GM18907 (cell line): ENCODE data around the gene LCMT1.
A peak's percentile ranks its signal among the peaks of the same experiment; 100 is the strongest.
"Not testable (repeated sequence)": the region's sequence is repeated elsewhere in the genome, so short reads cannot be mapped to it uniquely, and the experiment has no call there.

Experiments
- ATAC-seq: cut with Tn5 transposase; IDR thresholded peaks from one replicate; pipeline ENCODE4 v1.9.1; 2021; ENCODE audit warnings: mild to moderate bottlenecking, moderate library complexity; ENCODE audit not compliant: unreplicated experiment

The LCMT1 gene

DNA sequence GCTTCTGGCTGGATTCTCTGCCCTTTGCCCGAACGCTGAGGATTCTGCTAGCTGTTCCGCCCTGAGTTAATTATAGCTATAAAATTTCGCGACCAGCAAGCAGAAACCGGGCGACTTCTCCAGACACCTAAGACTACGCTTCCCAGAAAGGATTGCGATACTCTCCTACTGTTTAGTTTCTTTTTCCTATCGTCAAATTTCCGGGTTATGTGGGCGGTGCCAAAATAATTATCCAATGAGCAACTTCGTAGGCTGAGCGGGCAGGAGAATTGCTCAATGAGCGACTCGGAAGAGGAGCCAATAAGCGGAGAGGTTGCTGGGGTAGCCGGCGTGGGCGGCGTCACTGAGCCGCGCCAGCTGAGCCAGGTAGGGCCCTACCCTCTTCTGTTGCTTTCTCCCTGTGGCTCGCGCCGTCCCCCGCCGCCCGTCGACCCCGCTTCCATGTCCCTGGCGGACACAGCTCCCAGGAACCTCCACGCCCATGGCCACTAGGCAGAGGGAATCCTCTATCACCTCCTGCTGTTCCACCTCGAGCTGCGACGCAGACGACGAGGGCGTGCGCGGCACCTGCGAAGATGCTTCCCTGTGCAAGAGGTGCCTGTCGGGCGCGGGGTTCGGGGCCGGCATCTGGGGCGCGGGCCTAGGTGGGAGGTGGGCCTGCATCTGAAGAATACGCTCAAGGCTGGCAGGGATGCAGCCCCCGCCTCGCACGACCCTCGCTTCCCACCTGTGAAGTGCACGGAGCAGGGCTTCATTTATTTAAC lies at the start of gene LCMT1:
Gene LCMT1 (plus strand): TSS at position 340 of the 764 bp plus-strand sequence. CDS start 142 bp downstream, at position 482.
- peak; percentile 95 for ATAC-seq

- no peak for ATAC-seq
These were observed 48.4 kb upstream of the LCMT1 start for GRCh38 chr16:25063102-25063501.

DNA sequence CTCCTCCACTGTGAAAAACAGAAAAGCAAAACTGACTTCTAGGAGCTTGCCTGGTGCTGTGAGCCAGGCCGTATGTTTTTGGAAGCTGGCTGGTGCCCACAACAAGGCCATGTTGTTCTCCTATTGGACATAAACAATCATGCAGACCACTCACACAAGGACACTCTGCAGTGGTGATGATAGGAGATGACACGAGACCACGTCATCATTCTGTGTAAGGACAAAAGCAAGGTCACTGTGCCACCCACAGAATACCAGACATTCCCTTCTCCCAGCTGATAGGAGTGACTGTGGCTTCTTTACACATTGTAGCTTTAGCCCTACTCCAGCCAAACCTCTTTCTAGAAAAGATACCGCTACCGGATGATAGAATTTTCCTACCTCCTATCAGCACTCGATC lies 47.7 kb upstream of the LCMT1 start:
- ATAC-seq = no peak

DNA sequence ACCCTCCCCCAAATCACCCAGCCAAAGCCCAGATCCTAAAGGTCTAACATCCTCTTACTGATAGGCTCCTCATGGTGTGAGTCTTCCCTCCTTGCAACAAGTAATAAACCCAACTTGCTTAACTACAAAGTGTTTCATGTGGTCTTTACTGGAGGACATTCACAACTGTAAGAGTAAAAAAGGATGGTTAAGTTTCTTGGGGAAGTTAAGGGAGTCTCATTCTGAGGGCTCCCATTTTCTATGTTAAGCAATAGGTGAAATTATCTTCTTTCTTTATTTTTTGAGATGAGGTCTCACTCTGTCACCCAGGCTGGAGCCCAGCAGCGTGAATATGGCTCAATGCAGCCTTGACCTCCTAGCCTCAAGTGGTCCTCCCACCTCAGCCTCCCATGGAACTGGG lies 47.3 kb upstream of the LCMT1 start:
- not testable (repeated sequence) for ATAC-seq

DNA sequence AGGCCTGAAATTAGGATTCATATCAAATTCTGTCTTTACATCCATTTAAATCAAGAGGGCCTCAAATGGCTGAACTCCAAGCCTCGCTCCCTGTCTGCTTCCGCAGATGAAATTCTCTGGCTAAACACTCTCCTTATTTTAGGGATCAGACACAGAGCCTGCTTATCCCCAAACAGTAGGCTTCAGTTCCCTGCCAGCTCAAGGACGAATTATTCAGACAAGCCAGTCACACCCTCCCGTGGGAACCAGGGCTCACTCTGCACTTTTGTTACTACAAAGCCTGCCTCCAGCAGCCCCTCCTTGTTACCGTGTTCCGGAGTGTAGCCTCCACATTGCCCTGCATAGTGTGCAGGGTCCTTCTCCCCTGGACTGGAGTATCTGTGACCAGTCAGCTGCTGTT lies 46.6 kb upstream of the LCMT1 start:
- no peak for ATAC-seq

GRCh38 chr16:25065899-25066298 lies 45.6 kb upstream of the LCMT1 start:
- ATAC-seq = no peak

DNA sequence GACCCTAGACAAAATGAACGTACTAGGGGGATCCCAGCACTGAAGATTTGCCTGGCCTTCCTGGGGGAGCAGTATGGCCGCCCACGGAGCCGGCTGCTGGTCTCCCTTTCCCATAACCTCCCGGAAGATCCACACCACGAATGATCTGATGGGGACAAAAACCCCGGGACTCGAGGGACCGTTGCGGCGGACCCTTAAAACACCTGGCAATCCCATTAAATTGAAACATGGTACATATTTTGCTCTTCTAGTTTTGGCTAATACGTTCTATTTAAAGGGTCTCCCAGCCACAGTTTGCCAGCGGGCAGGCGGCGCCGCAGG lies 45.2 kb upstream of the LCMT1 start:
- ATAC-seq = peak; percentile 5

- peak; percentile 93 for ATAC-seq
These were observed 44.6 kb upstream of the LCMT1 start for GRCh38 chr16:25066747-25067631.

GRCh38 chr16:25073854-25074253 lies 37.7 kb upstream of the LCMT1 start:
- ATAC-seq = no peak

DNA sequence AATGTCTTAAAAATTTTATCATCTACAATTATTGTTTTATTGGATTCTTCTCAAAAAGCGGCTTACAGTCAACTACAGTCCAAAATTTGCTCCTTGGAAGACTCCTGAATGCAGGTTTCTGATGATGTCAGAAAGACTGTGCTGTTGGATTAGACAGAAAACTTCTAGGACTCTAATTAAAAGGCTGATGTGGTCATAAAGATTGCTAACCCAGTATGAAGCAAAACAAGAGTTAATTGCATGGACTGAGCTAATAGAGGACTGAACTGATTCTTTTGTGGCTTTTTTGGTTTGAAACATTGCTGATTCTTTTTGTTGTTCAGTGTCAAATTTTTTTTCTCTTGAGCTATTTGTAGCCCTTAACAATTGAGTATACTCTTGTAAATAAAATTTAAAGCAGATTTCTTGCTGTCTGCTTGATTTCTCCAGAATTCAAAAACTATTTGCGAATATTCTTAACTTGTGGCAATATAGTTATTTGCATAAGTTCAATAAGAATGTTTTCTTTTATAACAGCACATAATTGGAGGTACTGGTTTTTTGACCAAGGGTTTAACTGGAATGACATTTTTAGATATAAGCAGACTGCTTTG lies 33.1 kb upstream of the LCMT1 start:
- no peak for ATAC-seq

DNA sequence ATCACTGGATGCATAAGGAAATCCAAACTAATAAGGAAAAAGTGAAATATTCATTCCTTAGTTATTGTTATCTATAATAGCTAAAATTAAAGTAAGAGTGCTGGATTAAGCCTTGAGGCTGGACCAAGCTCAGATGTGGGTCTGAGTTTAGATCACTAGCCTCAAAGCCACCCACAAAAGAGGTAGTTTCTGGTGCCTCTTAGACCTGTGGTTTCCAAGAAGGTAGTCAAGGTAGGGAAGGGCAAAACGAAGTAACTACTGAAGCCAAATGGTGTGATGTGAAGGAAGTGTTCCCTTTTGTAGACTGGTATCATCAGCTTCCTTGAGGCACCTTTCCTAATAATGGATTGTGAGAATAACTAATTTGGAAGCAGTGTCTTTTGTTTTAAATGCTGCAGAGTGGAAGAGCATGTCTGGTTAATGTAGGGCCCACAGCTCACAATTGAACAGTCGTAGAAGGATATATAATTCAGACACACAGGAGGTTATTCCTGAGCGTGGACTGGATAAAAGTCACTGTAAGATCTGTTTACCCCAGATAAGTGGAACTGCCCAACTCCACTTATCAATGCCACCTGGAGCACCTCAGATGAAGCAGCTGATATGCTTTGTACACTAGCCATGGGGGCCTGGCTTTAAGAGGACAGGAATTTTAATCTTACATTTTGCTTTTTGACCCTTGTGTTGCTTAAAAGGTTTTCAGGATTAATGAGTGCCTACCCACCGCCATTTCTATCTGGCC lies 31.7 kb upstream of the LCMT1 start:
- ATAC-seq = no peak

- no peak for ATAC-seq
These were observed 31.0 kb upstream of the LCMT1 start for GRCh38 chr16:25080420-25081131.

DNA sequence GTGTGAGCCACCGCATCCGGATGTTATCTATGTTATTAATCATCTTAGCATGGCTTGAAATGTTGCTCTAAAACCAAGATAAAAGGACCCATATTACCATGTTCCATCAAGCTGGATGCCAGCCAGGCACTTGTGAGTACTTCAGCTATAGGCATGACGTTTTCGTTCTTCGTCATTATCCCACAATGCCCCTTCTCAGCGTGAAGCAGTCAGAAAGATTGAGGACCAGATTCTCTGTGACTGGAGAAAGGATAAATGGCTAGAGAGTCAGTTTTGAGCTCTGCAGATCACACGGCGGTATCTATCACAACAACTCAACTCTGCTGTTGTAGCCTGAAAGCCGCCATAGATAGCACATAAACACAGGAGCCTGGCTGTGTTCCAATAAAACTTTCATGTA lies 29.8 kb upstream of the LCMT1 start:
- no peak for ATAC-seq

DNA sequence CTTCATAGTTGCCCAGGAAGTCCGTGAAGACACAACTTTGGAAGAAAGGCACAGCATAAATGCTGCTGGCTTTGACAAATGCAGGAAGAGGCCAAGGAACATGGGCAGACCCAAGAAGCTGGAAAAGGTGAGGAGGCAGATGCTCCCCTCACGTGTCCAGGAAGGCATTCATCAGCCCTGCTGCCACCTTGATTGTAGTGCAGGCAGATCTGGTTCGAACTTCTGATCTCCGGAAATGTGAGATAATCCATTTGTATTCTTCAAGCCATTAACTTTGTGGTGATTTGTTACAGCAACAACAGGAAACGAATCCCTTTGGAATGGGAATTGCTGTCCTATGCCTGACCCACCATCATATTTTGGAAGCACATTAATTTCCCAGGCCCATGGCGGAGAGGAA lies 28.5 kb upstream of the LCMT1 start:
- no peak for ATAC-seq

- no peak for ATAC-seq
These were observed 27.8 kb upstream of the LCMT1 start for GRCh38 chr16:25083701-25084100.

GRCh38 chr16:25084797-25085196 lies 26.7 kb upstream of the LCMT1 start:
- no peak for ATAC-seq

DNA sequence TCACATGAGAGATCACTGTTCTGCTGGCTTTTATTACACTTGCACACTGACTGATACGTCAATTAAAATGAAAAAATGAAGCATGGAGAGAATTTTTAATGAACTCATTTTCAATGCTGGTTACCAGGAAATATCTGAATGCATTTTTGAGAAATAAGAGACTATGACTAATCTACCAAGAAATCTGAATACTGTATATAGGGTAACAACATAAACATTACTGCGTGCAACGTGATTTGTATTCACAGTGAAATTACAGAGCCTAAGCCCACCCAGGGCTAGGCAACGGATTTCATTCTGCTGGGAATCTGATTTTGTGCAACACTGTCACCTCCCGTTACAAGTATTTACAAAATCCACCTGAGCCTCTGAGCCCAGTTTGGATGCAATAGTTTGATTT lies 23.8 kb upstream of the LCMT1 start:
- no peak for ATAC-seq

GRCh38 chr16:25089351-25089750 lies 22.2 kb upstream of the LCMT1 start:
- no peak for ATAC-seq

- no peak for ATAC-seq
These were observed 19.1 kb upstream of the LCMT1 start for GRCh38 chr16:25092441-25092840.

- ATAC-seq = no peak
These were observed 18.1 kb upstream of the LCMT1 start for GRCh38 chr16:25093208-25094061.
